HEK293 (cell line): ENCODE data around the gene IPO11.

Experiments used
- CTCF ChIA-PET: fragments of 350-600 bp; formaldehyde crosslinking; extraction: SDS; loops from one replicate; lab custom pipeline; 2021; ENCODE audit warnings: antibody characterized with exemption; lab: Yijun Ruan, JAX
- POLR2A ChIA-PET: fragments of 300-600 bp; formaldehyde crosslinking; extraction: SDS; loops from one replicate; lab custom pipeline; 2020; ENCODE audit warnings: antibody characterized with exemption, inconsistent platforms; lab: Yijun Ruan, JAX
- H3K27ac ChIP-seq: fragments of 200-500 bp; sonication (Bioruptor generic); 2 replicates; pipeline ENCODE4 v1.5.1; 2014; ENCODE audit warnings: low read depth, low read length, control low read depth, inconsistent platforms; ENCODE audit errors: extremely low read depth
- H3K36me3 ChIP-seq, 2 experiments: fragments of 200-500 bp in 1 of 2; sonication (Bioruptor generic) in 1 of 2; 1 replicate in 1 of 2; 2 replicates in 1 of 2; pipeline ENCODE4 v1.5.1; 2014 to 2017; ENCODE audit warnings: inconsistent platforms in 2 of 2, low read length in 2 of 2; ENCODE audit not compliant: control insufficient read depth in 2 of 2, insufficient read depth in 1 of 2
- H3K4me1 ChIP-seq: fragments of 200-500 bp; sonication (Bioruptor generic); 2 replicates; pipeline ENCODE4 v1.5.1; 2014; ENCODE audit warnings: mild to moderate bottlenecking, low read length, inconsistent platforms; ENCODE audit not compliant: control insufficient read depth, insufficient read depth
- H3K4me3 ChIP-seq: 2 replicates; pipeline ENCODE4 v1.5.1; 2011; ENCODE audit warnings: low read depth, mild to moderate bottlenecking, control low read depth, low read length, moderate library complexity
- H3K9me3 ChIP-seq: fragments of 200-500 bp; sonication (Bioruptor generic); 2 replicates; pipeline ENCODE4 v1.5.1; 2014; ENCODE audit warnings: low read depth, low read length, inconsistent platforms; ENCODE audit not compliant: control insufficient read depth, insufficient read depth
- FEZF1 ChIP-seq: fragments of 450-650 bp; formaldehyde crosslinking; IDR thresholded peaks from 2 replicates; pipeline ENCODE4 v1.5.1; 2016; ENCODE audit warnings: missing biosample characterization, missing genetic modification characterization
- KLF16 ChIP-seq: fragments of 450-650 bp; formaldehyde crosslinking; IDR thresholded peaks from 2 replicates; pipeline ENCODE4 v1.5.1; 2017; ENCODE audit warnings: missing biosample characterization, missing genetic modification characterization
- PRDM1 ChIP-seq: fragments of 450-650 bp; formaldehyde crosslinking; IDR thresholded peaks from 2 replicates; pipeline ENCODE4; 2016; ENCODE audit warnings: missing biosample characterization, missing genetic modification characterization
- SALL2 ChIP-seq: fragments of 450-650 bp; formaldehyde crosslinking; IDR thresholded peaks from 2 replicates; pipeline ENCODE4 v1.5.0; 2017; ENCODE audit warnings: missing biosample characterization, mild to moderate bottlenecking, missing genetic modification characterization, borderline replicate concordance
- ZBTB48 ChIP-seq: fragments of 450-650 bp; formaldehyde crosslinking; IDR thresholded peaks from 2 replicates; pipeline ENCODE4 v1.5.1; 2016; ENCODE audit warnings: missing biosample characterization, missing genetic modification characterization
- ZBTB6 ChIP-seq: fragments of 450-650 bp; formaldehyde crosslinking; IDR thresholded peaks from 2 replicates; pipeline ENCODE4 v1.5.1; 2017; ENCODE audit warnings: missing biosample characterization, missing genetic modification characterization
- ZBTB8A ChIP-seq: fragments of 450-650 bp; formaldehyde crosslinking; IDR thresholded peaks from 2 replicates; pipeline ENCODE4 v1.5.1; 2016; ENCODE audit warnings: missing biosample characterization, missing genetic modification characterization
- ZFP69B ChIP-seq: fragments of 450-650 bp; formaldehyde crosslinking; IDR thresholded peaks from 2 replicates; pipeline ENCODE4 v1.5.1; 2016; ENCODE audit warnings: missing biosample characterization, missing genetic modification characterization
- ZNF133 ChIP-seq: fragments of 450-650 bp; formaldehyde crosslinking; IDR thresholded peaks from 2 replicates; pipeline ENCODE4 v1.5.1; 2016; ENCODE audit warnings: missing biosample characterization, missing genetic modification characterization
- ZNF155 ChIP-seq: fragments of 450-650 bp; formaldehyde crosslinking; IDR thresholded peaks from 2 replicates; pipeline ENCODE4 v1.5.1; 2016; ENCODE audit warnings: missing biosample characterization, missing genetic modification characterization
- ZNF157 ChIP-seq: fragments of 450-650 bp; formaldehyde crosslinking; IDR thresholded peaks from 2 replicates; pipeline ENCODE4 v1.5.1; 2016; ENCODE audit warnings: missing biosample characterization, missing genetic modification characterization
- ZNF16 ChIP-seq: fragments of 450-650 bp; formaldehyde crosslinking; IDR thresholded peaks from 2 replicates; pipeline ENCODE4 v1.5.1; 2016; ENCODE audit warnings: low read depth, missing biosample characterization, missing genetic modification characterization
- ZNF24 ChIP-seq: fragments of 450-650 bp; formaldehyde crosslinking; IDR thresholded peaks from 2 replicates; pipeline ENCODE4 v1.5.1; 2016; ENCODE audit warnings: missing biosample characterization, missing genetic modification characterization
- ZNF248 ChIP-seq: fragments of 450-650 bp; formaldehyde crosslinking; IDR thresholded peaks from 2 replicates; pipeline ENCODE4 v1.5.1; 2017; ENCODE audit warnings: missing biosample characterization, missing genetic modification characterization
- ZNF280D ChIP-seq: fragments of 450-650 bp; formaldehyde crosslinking; IDR thresholded peaks from 2 replicates; pipeline ENCODE4 v1.5.1; 2016; ENCODE audit warnings: missing biosample characterization, missing genetic modification characterization
- ZNF292 ChIP-seq: fragments of 450-650 bp; formaldehyde crosslinking; IDR thresholded peaks from 2 replicates; pipeline ENCODE4 v1.5.1; 2016; ENCODE audit warnings: low read depth, missing biosample characterization, missing genetic modification characterization, borderline replicate concordance
- ZNF341 ChIP-seq: fragments of 450-650 bp; formaldehyde crosslinking; IDR thresholded peaks from 2 replicates; pipeline ENCODE4; 2016; ENCODE audit warnings: low read depth, missing biosample characterization, missing genetic modification characterization
- ZNF404 ChIP-seq: fragments of 450-650 bp; formaldehyde crosslinking; IDR thresholded peaks from 2 replicates; pipeline ENCODE4 v1.5.1; 2017; ENCODE audit warnings: missing biosample characterization, missing genetic modification characterization
- ZNF510 ChIP-seq: fragments of 450-650 bp; formaldehyde crosslinking; IDR thresholded peaks from 2 replicates; pipeline ENCODE4 v1.5.1; 2018; ENCODE audit warnings: mild to moderate bottlenecking, missing genetic modification characterization, missing biosample characterization; ENCODE audit not compliant: insufficient replicate concordance
- ZNF571 ChIP-seq: fragments of 450-650 bp; formaldehyde crosslinking; IDR thresholded peaks from 2 replicates; pipeline ENCODE4 v1.5.0; 2017; ENCODE audit warnings: missing biosample characterization, missing genetic modification characterization
- ZNF585B ChIP-seq: fragments of 450-650 bp; formaldehyde crosslinking; IDR thresholded peaks from 2 replicates; pipeline ENCODE4 v1.5.1; 2016; ENCODE audit warnings: missing biosample characterization, missing genetic modification characterization
- ZNF629 ChIP-seq: fragments of 450-650 bp; formaldehyde crosslinking; IDR thresholded peaks from 2 replicates; pipeline ENCODE4 v1.5.1; 2017; ENCODE audit warnings: missing biosample characterization, missing genetic modification characterization
- ZNF654 ChIP-seq: fragments of 450-650 bp; formaldehyde crosslinking; IDR thresholded peaks from 2 replicates; pipeline ENCODE4 v1.5.1; 2016; ENCODE audit warnings: low read depth, missing biosample characterization, missing genetic modification characterization
- TF ChIP-seq, protein P1 (sequence below): fragments of 450-650 bp; formaldehyde crosslinking; IDR thresholded peaks from 2 replicates; pipeline ENCODE4 v1.5.1; 2016; ENCODE audit warnings: missing biosample characterization, missing genetic modification characterization

IPO11 gene

DNA sequence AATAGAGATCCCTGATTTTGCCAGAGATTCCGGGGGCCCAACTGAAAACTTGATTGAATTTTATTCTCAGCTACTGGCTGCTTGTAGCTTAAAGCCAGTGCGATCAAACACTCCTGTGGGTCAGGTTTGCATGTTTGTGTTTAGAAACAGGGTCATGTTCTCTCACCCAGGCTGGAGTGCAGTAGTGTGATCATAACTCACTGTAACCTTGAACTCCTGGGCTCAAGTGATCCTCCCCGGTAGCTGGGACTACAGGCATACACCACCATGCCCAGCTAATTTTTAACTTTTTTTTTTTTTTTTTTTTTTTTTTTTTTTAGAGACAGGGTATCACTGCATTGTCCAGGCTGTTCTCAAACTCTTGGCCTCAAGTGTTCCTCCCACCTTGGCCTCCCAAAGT, 232.7 kb downstream of the IPO11 start:
- no peak overlapping the region for H3K27ac ChIP-seq
- H3K9me3 ChIP-seq: no peaks in the 10 kb centered on the region
- H3K36me3 ChIP-seq: no peaks in the 10 kb centered on the region
- CTCF ChIA-PET: interaction anchor here (0.5 to 0.7 kb wide), 2 partner anchors 256 to 540 kb away, joined by 3 to 4 read pairs; no protein-coding TSS in a partner anchor
- TF ChIP-seq ZNF155 (tag by site-specific recombination) (no peak), ZNF157 (tag by site-specific recombination) (no peak), ZNF280D (no peak), ZNF629 (tag by site-specific recombination) (no peak), SALL2 (tag by site-specific recombination) (no peak), ZFP69B (tag by site-specific recombination) (no peak)
- TF ChIP-seq, protein P1, sequence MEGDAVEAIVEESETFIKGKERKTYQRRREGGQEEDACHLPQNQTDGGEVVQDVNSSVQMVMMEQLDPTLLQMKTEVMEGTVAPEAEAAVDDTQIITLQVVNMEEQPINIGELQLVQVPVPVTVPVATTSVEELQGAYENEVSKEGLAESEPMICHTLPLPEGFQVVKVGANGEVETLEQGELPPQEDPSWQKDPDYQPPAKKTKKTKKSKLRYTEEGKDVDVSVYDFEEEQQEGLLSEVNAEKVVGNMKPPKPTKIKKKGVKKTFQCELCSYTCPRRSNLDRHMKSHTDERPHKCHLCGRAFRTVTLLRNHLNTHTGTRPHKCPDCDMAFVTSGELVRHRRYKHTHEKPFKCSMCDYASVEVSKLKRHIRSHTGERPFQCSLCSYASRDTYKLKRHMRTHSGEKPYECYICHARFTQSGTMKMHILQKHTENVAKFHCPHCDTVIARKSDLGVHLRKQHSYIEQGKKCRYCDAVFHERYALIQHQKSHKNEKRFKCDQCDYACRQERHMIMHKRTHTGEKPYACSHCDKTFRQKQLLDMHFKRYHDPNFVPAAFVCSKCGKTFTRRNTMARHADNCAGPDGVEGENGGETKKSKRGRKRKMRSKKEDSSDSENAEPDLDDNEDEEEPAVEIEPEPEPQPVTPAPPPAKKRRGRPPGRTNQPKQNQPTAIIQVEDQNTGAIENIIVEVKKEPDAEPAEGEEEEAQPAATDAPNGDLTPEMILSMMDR (tag by site-specific recombination): no peak
- H3K4me3 ChIP-seq: no peak overlapping the region
- H3K4me1 ChIP-seq: no peaks in the 10 kb centered on the region
- POLR2A ChIA-PET: no interaction called here

- Histone ChIP-seq H3K4me1 (no peaks in the 10 kb centered on the region), H3K9me3 (no peaks in the 10 kb centered on the region), H3K4me3 (no peak overlapping the region), H3K27ac (no peak overlapping the region), H3K36me3 (no peaks in the 10 kb centered on the region)
- POLR2A ChIA-PET: no interaction called here
- no peak for TF ChIP-seq PRDM1 (tag by site-specific recombination)
- TF ChIP-seq ZNF510 (tag by site-specific recombination): no peak
- no peak for TF ChIP-seq ZBTB6 (tag by site-specific recombination)
- no peak for TF ChIP-seq ZNF248
- TF ChIP-seq ZNF292 (tag by site-specific recombination): no peak
- no peak for TF ChIP-seq ZNF341 (tag by site-specific recombination)
- no peak for TF ChIP-seq ZNF155 (tag by site-specific recombination)
- no peak for TF ChIP-seq FEZF1 (tag by site-specific recombination)
- TF ChIP-seq ZNF654 (tag by site-specific recombination): no peak
- TF ChIP-seq ZNF133 (tag by site-specific recombination): no peak
- TF ChIP-seq ZNF157 (tag by site-specific recombination): no peak
- no peak for TF ChIP-seq ZNF571
- TF ChIP-seq KLF16 (tag by site-specific recombination): no peak
- no peak for TF ChIP-seq ZBTB8A (tag by site-specific recombination)
- no peak for TF ChIP-seq ZNF404 (tag by site-specific recombination)
- no peak for TF ChIP-seq ZBTB48 (tag by site-specific recombination)
- no peak for TF ChIP-seq ZNF16 (tag by site-specific recombination)
- TF ChIP-seq ZNF585B (tag by site-specific recombination): no peak
- TF ChIP-seq ZNF24: no peak
- CTCF ChIA-PET: no interaction called here
Observed at GRCh38 chr5:62647241-62647640, 234.7 kb downstream of the IPO11 start.
